ENCODE measurements around the gene INTS15. TPM values are rescaled to one million over a fixed set of nuclear protein-coding genes. Genes with fewer than 3 reads are reported as not detected.
"Not testable (repeated sequence)": the region's sequence is repeated elsewhere in the genome, so short reads cannot be mapped to it uniquely, and the experiment has no call there.

Gene INTS15
- total RNA-seq, 3 donors from 2014 or later: 24.5 to 38.5 (median 26.2) TPM

DNA sequence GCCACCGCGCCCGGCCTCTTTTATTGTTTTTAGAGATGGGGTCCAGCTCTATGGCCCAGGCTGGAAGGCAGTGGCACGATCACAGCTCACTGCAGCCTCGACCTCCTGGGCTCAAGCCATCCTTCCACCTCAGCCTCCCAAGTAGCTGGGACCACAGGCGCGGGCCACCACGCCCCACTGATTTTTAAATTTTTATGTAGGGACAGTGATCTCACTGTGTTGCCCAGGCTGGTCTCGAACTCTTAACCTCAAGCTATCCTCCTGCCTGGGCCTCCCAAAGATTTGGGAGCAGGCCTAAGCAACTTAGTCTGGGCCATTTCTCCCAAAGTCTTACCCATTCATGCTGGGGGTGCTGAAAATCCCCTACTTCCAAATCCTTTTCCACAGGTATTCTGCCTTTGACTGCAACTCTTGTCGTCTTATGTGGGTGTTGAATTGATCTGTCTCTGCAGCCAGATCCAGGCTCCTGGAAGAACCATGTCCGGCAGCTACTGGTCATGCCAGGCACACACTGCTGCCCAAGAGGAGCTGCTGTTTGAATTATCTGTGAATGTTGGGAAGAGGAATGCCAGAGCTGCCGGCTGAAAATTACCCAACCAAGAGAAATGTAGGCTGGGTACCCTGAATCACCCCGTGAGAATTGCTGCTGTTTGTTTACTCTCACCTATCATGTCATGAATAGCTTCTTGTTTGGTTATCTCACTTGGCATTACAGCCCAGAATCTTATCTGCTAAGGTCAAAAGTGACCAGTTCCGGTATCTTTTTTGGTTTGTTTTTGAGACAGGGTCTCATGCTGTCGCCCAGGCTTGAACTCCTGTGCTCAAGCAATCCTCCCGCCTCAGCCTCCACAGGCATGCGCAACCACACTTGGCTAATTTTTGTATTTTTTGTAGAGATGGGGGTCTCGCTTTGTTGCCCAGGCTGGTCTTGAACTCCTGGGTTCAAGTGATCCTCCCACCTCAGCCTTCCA is 11.4 kb upstream of the INTS15 start:
- H3K4me3 ChIP-seq: no peak overlapping the region
- H3K36me3 ChIP-seq (ENCODE audit: low read depth): peaks cover 5% of the 10 kb centered on the region
- DNase-seq (peak in 2 of 3 donors; percentile 34 to 54), ATAC-seq (no peak)
- intact Hi-C loops (cut with DNase I, micrococcal nuclease): no loop called here
- TF ChIP-seq, protein P1, sequence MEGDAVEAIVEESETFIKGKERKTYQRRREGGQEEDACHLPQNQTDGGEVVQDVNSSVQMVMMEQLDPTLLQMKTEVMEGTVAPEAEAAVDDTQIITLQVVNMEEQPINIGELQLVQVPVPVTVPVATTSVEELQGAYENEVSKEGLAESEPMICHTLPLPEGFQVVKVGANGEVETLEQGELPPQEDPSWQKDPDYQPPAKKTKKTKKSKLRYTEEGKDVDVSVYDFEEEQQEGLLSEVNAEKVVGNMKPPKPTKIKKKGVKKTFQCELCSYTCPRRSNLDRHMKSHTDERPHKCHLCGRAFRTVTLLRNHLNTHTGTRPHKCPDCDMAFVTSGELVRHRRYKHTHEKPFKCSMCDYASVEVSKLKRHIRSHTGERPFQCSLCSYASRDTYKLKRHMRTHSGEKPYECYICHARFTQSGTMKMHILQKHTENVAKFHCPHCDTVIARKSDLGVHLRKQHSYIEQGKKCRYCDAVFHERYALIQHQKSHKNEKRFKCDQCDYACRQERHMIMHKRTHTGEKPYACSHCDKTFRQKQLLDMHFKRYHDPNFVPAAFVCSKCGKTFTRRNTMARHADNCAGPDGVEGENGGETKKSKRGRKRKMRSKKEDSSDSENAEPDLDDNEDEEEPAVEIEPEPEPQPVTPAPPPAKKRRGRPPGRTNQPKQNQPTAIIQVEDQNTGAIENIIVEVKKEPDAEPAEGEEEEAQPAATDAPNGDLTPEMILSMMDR (IDR thresholded peaks at IDR 0.05): no peak
- H3K9me3 ChIP-seq: no peaks in the 10 kb centered on the region
- H3K4me1 ChIP-seq (ENCODE audit: low read depth): peaks cover 4% of the 10 kb centered on the region

DNA sequence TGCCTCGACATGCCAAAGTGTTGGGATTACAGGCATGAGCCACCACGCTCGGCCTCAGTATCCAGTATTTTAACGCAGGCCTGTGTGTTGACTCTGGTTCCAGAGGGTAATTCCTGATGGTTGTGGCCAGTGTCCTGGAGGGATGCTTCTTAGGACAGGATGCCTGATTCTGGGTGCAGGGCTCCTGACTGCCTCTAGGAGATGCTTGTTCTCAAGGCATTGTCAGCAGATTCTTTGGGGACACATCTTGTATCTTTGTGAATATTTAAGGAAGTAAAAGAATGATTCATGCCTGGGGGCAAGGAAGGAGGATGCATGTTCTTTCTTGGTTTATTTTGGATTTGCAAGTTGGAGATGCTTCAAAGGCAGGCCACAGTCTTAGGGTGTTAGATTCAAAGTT is 10.4 kb upstream of the INTS15 start:
- Histone ChIP-seq H3K4me3 (no peak overlapping the region), H3K9me3 (no peaks in the 10 kb centered on the region), H3K36me3 (ENCODE audit: low read depth) (peaks cover 5% of the 10 kb centered on the region), H3K4me1 (ENCODE audit: low read depth) (peaks cover 4% of the 10 kb centered on the region)
- peak in 1 of 3 donors; percentile 1 for DNase-seq
- intact Hi-C loops (cut with DNase I, micrococcal nuclease): no loop called here
- TF ChIP-seq, protein P1 (IDR thresholded peaks at IDR 0.05): no peak
- no peak for ATAC-seq

DNA sequence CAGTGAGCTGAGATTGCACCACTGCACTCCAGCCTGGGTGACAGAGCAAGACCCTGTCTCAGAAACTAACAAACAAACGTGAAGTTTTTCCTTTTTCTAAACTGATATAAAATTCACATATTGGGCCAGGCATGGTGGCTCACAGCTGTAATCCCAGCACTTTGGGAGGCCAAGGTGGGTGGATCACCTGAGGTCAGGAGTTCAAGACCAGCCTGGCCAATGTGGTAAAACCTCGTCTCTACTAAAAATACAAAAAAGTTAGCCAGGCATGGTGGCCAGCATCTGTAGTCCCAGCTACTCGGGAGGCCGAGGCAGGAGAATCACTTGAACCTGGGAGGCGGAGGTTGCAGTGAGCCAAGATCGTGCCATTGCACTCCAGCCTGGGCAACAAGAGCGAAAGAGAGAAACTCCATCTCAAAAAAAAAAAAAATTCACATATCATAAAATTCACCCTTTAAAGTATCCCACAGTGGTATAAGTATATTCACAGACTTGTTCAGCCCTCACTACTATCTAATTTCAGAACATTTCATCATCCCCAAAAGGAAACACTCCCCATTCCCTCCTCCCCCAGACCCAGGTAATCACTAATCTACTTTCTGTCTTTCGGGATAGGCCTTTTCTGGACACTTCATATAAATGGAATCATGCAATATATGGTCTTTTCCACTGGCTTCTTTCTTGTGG is 3.9 kb upstream of the INTS15 start:
- H3K4me1 ChIP-seq (ENCODE audit: low read depth); H3K4me3 ChIP-seq; H3K9me3 ChIP-seq; intact Hi-C loops (cut with DNase I, micrococcal nuclease); H3K36me3 ChIP-seq (ENCODE audit: low read depth); ATAC-seq: not testable (repeated sequence)
- DNase-seq: peak in 1 of 3 donors; percentile 2

DNA sequence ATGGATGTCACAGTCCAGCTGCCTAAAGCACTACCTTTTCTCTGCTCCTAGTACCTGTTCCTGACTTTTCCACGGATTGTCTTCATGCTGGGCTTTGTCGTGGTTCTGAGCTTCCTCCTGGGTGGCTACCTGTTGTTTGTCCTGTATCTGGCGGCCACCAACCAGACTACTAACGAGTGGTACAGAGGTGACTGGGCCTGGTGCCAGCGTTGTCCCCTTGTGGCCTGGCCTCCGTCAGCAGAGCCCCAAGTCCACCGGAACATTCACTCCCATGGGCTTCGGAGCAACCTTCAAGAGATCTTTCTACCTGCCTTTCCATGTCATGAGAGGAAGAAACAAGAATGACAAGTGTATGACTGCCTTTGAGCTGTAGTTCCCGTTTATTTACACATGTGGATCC is 1.3 kb upstream of the INTS15 start:
- peak in 1 of 3 donors; percentile 39 for DNase-seq
- Histone ChIP-seq H3K4me1 (ENCODE audit: low read depth) (peaks cover 8% of the 10 kb centered on the region), H3K36me3 (ENCODE audit: low read depth) (no peaks in the 10 kb centered on the region), H3K4me3 (no peak overlapping the region), H3K9me3 (no peaks in the 10 kb centered on the region)
- intact Hi-C loops (cut with DNase I, micrococcal nuclease): no loop called here
- ATAC-seq: no peak
- TF ChIP-seq, protein P1 (IDR thresholded peaks at IDR 0.05): no peak

DNA sequence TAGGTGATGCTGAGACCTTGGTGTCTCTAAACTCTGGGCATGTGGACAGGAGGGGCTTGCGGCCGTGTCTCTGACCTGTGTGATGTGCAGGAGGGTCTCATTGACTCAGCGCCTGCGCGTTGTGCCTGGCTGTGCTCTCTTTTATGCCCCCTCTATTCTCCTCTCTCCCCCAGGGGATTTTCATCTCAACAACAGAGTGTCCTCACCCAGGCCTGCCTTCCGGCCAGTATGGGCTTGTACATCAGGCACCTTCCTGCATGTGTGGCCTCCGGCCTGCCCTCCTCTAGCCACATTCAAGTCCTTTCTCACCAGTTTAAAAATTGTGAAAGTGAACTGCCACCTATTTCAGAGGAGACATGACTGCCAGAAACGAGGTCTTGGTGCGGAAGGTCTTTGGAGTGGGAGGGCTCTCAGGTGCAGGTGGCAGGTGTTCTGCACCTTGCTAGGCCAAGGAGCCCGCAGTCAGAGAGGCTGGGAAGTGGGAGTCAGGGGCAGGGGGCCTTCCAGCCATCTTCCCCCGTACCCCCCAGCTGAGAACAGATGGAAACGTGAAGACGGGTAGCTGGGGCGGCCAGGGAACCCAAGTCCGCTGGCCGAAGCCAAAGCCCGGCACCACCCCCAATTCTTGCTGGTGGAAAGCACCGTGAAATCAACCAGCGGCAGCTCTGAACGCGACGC is 531 bp upstream of the INTS15 start:
- TF ChIP-seq, protein P1 (IDR thresholded peaks at IDR 0.05): no peak
- DNase-seq (no peak), ATAC-seq (no peak)
- peaks cover 8% of the 10 kb centered on the region for H3K4me1 ChIP-seq (ENCODE audit: low read depth)
- intact Hi-C loops (cut with DNase I, micrococcal nuclease): no loop called here
- H3K4me3 ChIP-seq: no peak overlapping the region
- H3K9me3 ChIP-seq: no peaks in the 10 kb centered on the region
- H3K36me3 ChIP-seq (ENCODE audit: low read depth): peaks cover under 1% of the 10 kb centered on the region

All from mucosa of descending colon (tissue), 3 donors.